MG63 (cell line): ENCODE results near the gene EXOSC2. TPM values are rescaled to one million over a fixed set of nuclear protein-coding genes. Genes with fewer than 3 reads are reported as not detected.
"Not testable (repeated sequence)": the region's sequence is repeated elsewhere in the genome, so short reads cannot be mapped to it uniquely, and the experiment has no call there.

ENCODE experiments used
- DNase-seq: peaks from one replicate; pipeline ENCODE4 v3.0.0-alpha.2; 2020
- H3K27me3 ChIP-seq: fragments of 250-450 bp; sonication (Bioruptor Pico); 2 replicates; pipeline ENCODE4 v1.5.1; 2020; ENCODE audit warnings: mild to moderate bottlenecking, moderate library complexity
- H3K36me3 ChIP-seq: fragments of 250-450 bp; sonication (Bioruptor Pico); 2 replicates; pipeline ENCODE4 v1.5.1; 2020; ENCODE audit warnings: mild to moderate bottlenecking, moderate library complexity
- H3K4me3 ChIP-seq: fragments of 250-450 bp; sonication (Bioruptor Pico); 2 replicates; pipeline ENCODE4 v1.5.1; 2020; ENCODE audit warnings: mild to moderate bottlenecking, moderate library complexity
- H3K9me3 ChIP-seq: fragments of 250-450 bp; sonication (Bioruptor Pico); 2 replicates; pipeline ENCODE4 v1.5.1; 2020; ENCODE audit warnings: mild to moderate bottlenecking, moderate library complexity
- total RNA-seq: library from RNA; depleted of rRNA; stranded (reverse); fragments of >200 nt; shearing (Covaris generic); gene quantifications from 2 replicates; pipeline ENCODE4 v1.2.3, GENCODE V29; 2014; ENCODE audit warnings: low replicate concordance

Gene EXOSC2
- total RNA-seq, 1 experiment from 2014 or later, result 31.4 TPM

DNA sequence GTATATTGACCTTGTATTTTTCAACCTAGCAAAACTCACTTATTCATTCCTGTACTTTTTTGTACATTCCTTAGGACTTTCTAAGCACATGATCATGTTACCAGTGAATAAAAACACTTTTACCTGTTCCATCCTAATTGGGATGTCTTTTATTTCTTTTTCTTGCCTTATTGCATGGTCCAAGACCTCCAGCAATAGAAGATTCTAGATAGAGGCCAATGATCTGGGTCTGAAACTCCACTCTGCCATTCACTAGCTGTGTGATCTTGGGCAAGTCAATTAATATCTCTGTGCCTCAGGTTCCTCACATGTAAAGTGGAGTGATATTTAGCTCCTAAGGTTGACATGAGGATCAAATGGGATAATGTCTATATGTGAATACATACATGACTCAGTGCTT is 8.5 kb upstream of the EXOSC2 start:
- H3K27me3 ChIP-seq, result no peaks in the 10 kb centered on the region
- no peaks in the 10 kb centered on the region for H3K36me3 ChIP-seq
- no peak overlapping the region for H3K4me3 ChIP-seq
- no peaks in the 10 kb centered on the region for H3K9me3 ChIP-seq
- DNase-seq, result no peak

GRCh38 chr9:130685945-130686344 is 7.6 kb upstream of the EXOSC2 start:
- not testable (repeated sequence) for DNase-seq, H3K9me3 ChIP-seq

GRCh38 chr9:130687615-130688014 is 6.0 kb upstream of the EXOSC2 start:
- no peak for DNase-seq
- no peaks in the 10 kb centered on the region for H3K36me3 ChIP-seq
- H3K4me3 ChIP-seq, result no peak overlapping the region
- H3K9me3 ChIP-seq, result no peaks in the 10 kb centered on the region
- H3K27me3 ChIP-seq, result no peaks in the 10 kb centered on the region

More at GRCh38 chr9:130685945-130686344, 7.6 kb upstream of the EXOSC2 start:
- H3K4me3 ChIP-seq, H3K27me3 ChIP-seq, H3K36me3 ChIP-seq: not testable (repeated sequence)

DNA sequence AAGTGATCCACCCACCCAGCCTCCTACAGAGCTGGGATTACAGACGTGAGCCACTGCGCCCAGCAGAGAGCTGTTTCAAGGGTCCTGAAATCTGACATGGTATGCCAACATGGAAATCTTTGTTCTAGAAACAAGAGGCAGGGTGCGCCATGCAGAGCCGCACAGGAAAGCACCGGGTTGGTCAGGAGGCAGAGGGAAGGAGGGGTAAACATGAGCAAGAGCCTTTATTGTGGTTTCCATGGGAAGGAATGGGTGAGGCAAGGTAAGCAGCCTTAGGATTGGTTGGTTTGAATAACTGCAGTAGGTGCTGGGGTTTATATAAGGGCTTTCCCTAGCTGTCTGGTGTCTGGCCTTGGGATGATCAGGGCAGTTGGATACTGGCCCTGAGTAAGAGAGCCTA is 5.5 kb upstream of the EXOSC2 start:
- Histone ChIP-seq H3K27me3 (no peaks in the 10 kb centered on the region), H3K9me3 (no peaks in the 10 kb centered on the region), H3K36me3 (no peaks in the 10 kb centered on the region), H3K4me3 (no peak overlapping the region)
- no peak for DNase-seq

DNA sequence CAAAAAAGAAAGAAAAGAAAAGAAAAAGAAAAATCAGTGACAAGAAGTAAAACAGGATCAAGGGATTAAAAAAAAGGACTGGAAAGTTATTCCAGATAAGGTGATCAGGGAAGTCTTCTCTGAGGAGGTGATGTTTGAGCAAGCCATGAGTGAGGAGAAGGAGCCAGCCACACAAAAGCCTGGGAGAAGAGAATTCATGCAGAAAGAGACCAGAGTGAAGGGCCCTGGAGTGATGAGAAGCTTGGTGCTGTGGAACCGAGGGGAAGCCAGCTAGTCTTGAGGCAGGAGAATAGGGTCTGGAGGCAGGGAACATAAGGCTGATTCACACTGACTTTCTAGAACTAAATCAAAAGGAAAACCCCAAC is 4.0 kb upstream of the EXOSC2 start:
- no peaks in the 10 kb centered on the region for H3K27me3 ChIP-seq
- no peaks in the 10 kb centered on the region for H3K9me3 ChIP-seq
- peak overlapping the region; percentile 54 for H3K4me3 ChIP-seq
- DNase-seq, result no peak
- H3K36me3 ChIP-seq, result no peaks in the 10 kb centered on the region

GRCh38 chr9:130689937-130690700 is 3.5 kb upstream of the EXOSC2 start:
- no peaks in the 10 kb centered on the region for H3K27me3 ChIP-seq

GRCh38 chr9:130692321-130692720 is 1.3 kb upstream of the EXOSC2 start:
- Histone ChIP-seq H3K9me3 (no peaks in the 10 kb centered on the region), H3K36me3 (peaks cover 21% of the 10 kb centered on the region), H3K4me3 (no peak overlapping the region), H3K27me3 (no peaks in the 10 kb centered on the region)
- DNase-seq, result no peak

More at GRCh38 chr9:130689937-130690700, 3.5 kb upstream of the EXOSC2 start:
- H3K36me3 ChIP-seq, result peaks cover 3% of the 10 kb centered on the region
- peak overlapping the region; percentile 54 for H3K4me3 ChIP-seq
- DNase-seq, result peak; percentile 88
- no peaks in the 10 kb centered on the region for H3K9me3 ChIP-seq

DNA sequence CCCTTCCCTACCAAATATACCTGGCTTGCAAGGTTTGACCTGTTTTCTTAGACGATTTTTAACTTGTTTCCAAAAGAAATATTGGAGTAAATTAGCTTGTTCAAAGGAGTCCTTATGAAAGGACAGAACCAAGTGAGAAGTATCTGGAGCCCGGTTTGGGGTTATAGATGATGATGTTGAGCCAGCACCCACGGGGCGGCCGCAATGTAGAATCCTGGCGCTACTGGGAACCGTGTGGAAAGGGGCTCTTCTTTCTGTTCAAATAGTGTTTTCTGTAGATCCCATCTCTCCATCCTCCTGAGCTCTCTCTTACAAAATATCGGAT is 517 bp upstream of the EXOSC2 start:
- DNase-seq, result no peak
- Histone ChIP-seq H3K9me3 (no peaks in the 10 kb centered on the region), H3K36me3 (peaks cover 29% of the 10 kb centered on the region), H3K27me3 (no peaks in the 10 kb centered on the region), H3K4me3 (peak overlapping the region; percentile 71)

DNA sequence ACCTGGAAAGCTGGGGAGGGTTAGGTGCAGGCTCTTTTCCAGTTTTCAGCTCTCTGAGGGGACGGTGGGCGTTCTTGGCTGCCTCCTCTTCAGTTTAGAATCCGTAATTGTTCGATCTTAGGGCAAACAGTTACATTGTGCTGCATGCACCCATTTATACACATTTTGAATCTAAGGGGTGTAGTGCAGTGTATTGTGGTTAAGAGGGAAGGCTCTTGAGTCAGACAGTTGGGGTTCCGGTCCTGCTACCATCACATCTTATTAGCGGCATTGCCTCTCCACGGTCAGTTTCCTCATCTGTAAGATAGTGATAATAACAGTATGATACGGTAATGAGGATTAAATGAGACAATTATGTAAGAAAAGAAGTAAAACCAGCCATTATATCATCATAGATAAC is 625 bp downstream of the EXOSC2 start:
- Histone ChIP-seq H3K9me3 (no peaks in the 10 kb centered on the region), H3K4me3 (peak overlapping the region; percentile 71), H3K27me3 (no peaks in the 10 kb centered on the region), H3K36me3 (peaks cover 37% of the 10 kb centered on the region)
- DNase-seq, result no peak

DNA sequence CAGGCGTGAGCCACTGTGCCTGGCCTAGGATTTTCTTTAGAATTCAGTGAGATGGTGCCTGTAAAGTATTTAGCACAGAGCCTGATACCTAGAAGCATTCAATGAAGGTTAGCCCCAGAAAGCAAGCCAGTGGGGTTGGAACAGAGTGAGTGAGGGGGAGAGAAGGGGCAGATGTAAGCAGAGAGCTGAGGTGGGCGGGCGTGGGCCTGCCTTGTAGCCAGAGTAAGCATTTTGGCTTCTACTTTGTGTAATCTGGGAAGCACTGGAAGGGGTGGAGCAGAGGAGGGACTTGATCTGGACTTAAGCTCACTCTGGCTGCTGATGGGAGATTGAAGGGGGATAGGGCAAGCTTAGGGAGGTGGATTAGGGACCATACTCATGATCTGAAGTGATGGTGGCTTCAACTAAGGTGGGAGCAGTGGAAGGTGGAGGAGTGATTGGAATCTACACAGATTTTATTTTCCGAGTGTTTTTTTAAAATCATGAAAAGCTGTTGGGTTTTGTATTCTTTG is 2.6 kb downstream of the EXOSC2 start:
- H3K27me3 ChIP-seq, result no peaks in the 10 kb centered on the region
- no peak overlapping the region for H3K4me3 ChIP-seq
- no peaks in the 10 kb centered on the region for H3K9me3 ChIP-seq
- peaks cover 55% of the 10 kb centered on the region for H3K36me3 ChIP-seq
- no peak for DNase-seq

GRCh38 chr9:130696996-130697395 is 3.4 kb downstream of the EXOSC2 start:
- DNase-seq, result no peak
- Histone ChIP-seq H3K27me3 (no peaks in the 10 kb centered on the region), H3K9me3 (no peaks in the 10 kb centered on the region), H3K4me3 (no peak overlapping the region), H3K36me3 (peaks cover 63% of the 10 kb centered on the region)

DNA sequence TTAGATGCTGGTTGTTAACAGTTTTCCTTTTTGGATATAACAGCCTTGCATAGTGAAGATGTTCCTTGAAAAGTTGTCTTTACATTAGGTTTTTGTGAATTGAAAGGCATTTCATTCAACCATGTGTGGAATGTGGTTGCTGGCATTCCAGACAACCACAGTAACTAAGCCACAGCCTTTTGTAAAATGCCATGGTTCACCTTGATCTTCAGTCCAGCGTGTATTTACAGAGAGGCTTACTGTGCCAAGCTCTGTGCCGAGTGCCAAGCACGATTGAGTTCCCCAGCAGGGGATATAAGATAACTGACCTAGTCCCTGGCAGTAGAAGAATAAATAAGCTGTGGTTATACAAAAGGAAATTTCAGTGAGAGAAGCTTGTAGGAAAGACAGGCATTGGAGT is 4.9 kb downstream of the EXOSC2 start:
- Histone ChIP-seq H3K9me3 (no peaks in the 10 kb centered on the region), H3K4me3 (no peak overlapping the region), H3K36me3 (peaks cover 78% of the 10 kb centered on the region), H3K27me3 (no peaks in the 10 kb centered on the region)
- DNase-seq, result peak; percentile 83

GRCh38 chr9:130699047-130699446 is 5.5 kb downstream of the EXOSC2 start:
- H3K36me3 ChIP-seq, result peaks cover 84% of the 10 kb centered on the region
- no peak overlapping the region for H3K4me3 ChIP-seq
- H3K9me3 ChIP-seq, result no peaks in the 10 kb centered on the region
- H3K27me3 ChIP-seq, result no peaks in the 10 kb centered on the region
- no peak for DNase-seq

DNA sequence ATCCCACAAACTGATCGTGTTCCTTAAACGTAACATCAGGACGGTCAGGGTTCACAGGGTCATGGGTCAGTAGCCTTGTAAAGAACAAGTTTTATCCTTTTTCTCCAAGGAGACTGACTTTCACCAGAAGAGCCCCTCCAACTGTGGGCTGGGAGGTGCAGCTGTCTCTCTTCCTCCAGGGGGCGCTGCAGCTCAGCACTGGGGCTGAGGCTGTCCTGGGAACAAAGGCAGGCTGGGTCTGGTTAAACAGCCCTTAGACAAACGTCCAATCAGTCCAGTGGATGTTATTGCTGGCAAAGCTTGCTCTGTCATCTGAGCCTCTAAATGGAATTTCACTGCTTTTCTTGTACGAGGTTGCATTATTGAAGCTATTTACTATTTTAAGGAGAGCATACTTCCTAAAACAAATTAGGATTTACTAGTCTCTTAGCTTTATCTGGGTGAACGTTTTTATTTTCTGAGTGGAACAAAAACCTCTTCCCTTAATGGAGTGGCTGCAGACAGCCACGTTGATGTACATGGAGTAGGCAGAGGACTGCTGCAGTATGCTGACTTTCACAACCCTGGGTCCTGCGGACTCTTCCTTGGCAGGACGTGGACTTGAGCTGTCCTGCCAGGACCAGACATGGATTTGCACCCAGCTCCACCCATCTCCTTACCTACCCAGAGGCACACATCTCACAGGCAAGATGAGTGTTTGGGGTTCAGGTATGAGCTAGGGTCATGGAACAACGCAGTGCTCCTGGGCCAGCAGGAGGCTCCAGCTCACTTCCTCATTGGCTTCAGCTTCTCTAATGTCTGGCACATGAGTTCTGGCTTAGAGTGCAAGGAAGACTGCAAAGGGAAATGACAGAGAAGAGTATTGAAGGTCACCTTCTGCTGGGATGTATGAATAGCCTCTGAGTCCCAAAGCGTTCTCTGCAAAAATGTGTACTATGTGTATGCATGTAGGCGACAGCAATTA is 7.8 kb downstream of the EXOSC2 start:
- peak; percentile 55 for DNase-seq
- H3K36me3 ChIP-seq, result peaks cover 81% of the 10 kb centered on the region
- no peaks in the 10 kb centered on the region for H3K27me3 ChIP-seq
- no peaks in the 10 kb centered on the region for H3K9me3 ChIP-seq
- no peak overlapping the region for H3K4me3 ChIP-seq

DNA sequence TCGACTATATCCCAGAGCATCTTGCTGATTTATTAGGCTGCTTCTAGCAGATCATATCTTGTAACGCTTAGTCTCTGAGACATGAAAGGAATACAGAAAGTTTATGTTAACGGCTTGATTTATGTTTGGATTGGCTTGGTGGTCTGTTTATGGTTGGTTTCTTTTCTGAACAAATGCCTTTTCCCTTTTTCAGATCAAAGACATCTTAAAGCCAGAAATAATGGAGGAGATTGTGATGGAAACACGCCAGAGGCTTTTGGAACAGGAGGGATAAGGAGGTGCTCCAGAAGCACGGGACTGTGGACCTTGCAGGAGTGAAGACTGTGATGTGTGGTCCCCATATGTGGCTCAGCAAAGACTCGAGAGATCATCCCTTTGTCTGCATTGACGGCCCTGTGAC is 9.9 kb downstream of the EXOSC2 start:
- Histone ChIP-seq H3K9me3 (no peaks in the 10 kb centered on the region), H3K4me3 (no peak overlapping the region), H3K36me3 (peaks cover 65% of the 10 kb centered on the region), H3K27me3 (no peaks in the 10 kb centered on the region)
- DNase-seq, result no peak

GRCh38 chr9:130707225-130707976 is 13.8 kb downstream of the EXOSC2 start:
- H3K9me3 ChIP-seq, result no peaks in the 10 kb centered on the region
- DNase-seq, result peak; percentile 23
- H3K36me3 ChIP-seq, result peaks cover 30% of the 10 kb centered on the region
- no peaks in the 10 kb centered on the region for H3K27me3 ChIP-seq
- H3K4me3 ChIP-seq, result no peak overlapping the region

- no peak overlapping the region for H3K4me3 ChIP-seq
- no peak for DNase-seq
- H3K36me3 ChIP-seq, result peaks cover 4% of the 10 kb centered on the region
- no peaks in the 10 kb centered on the region for H3K27me3 ChIP-seq
- no peaks in the 10 kb centered on the region for H3K9me3 ChIP-seq
Measured at GRCh38 chr9:130710822-130711352, 17.3 kb downstream of the EXOSC2 start.
